Heart left ventricle (tissue), 16 donors: ENCODE results near the gene PRMT7. TPM values are rescaled to one million over a fixed set of nuclear protein-coding genes. Genes with fewer than 3 reads are reported as not detected.

Experiments
- ATAC-seq, 4 donors: fragments of 200-7000 bp; cut with Tn5 transposase; one replicate each; pipeline ENCODE4 v1.9.1; 2020 to 2022; ENCODE audit warnings: moderate library complexity in 4 of 4, mild to moderate bottlenecking in 3 of 4, moderate number of reproducible peaks in 1 of 4
- DNase-seq, 5 donors: peaks; one replicate each; pipeline ENCODE4 v3.0.0-alpha.2; 2020
- H3K27ac ChIP-seq, 12 donors: fragments of 200-600 bp; sonication (generic) in 4 of 12; one replicate each; pipeline versions ENCODE4 v1.5.0 to v1.8.0; 2016 to 2022; ENCODE audit warnings: mild to moderate bottlenecking in 2 of 12
- H3K27me3 ChIP-seq, 9 donors: fragments of 200-600 bp; sonication (generic) in 2 of 9; one replicate each; pipeline versions ENCODE4 v1.5.1 to v1.8.0; 2016 to 2022; ENCODE audit warnings: mild to moderate bottlenecking in 3 of 9
- H3K36me3 ChIP-seq, 9 donors: fragments of 200-600 bp; sonication (generic) in 2 of 9; one replicate each; pipeline versions ENCODE4 v1.5.0 to v1.8.0; 2018 to 2022; ENCODE audit warnings: mild to moderate bottlenecking in 2 of 9
- H3K4me1 ChIP-seq, 12 donors: fragments of 200-600 bp; sonication (generic) in 4 of 12; one replicate each; pipeline versions ENCODE4 v1.5.0 to v1.8.0; 2016 to 2022; ENCODE audit warnings: mild to moderate bottlenecking in 3 of 12
- H3K4me3 ChIP-seq, 12 donors: fragments of 200-600 bp; sonication (generic) in 4 of 12; one replicate each; pipeline versions ENCODE4 v1.5.0 to v1.8.0; 2017 to 2022; ENCODE audit warnings: mild to moderate bottlenecking in 9 of 12, moderate library complexity in 4 of 12
- H3K9me3 ChIP-seq, 12 donors: fragments of 200-600 bp; sonication (generic) in 4 of 12; one replicate each; pipeline versions ENCODE4 v1.5.0 to v1.8.0; 2016 to 2022; ENCODE audit warnings: mild to moderate bottlenecking in 1 of 12
- POLR2A ChIP-seq, 2 donors: fragments of 450-650 bp; IDR thresholded peaks; one replicate each; pipeline ENCODE4 v1.6.1; 2017; ENCODE audit warnings: antibody characterized with exemption in 2 of 2, mild to moderate bottlenecking in 2 of 2, moderate library complexity in 2 of 2
- WGBS, 4 donors: extraction: QIAGEN DNeasy Blood & Tissue Kit in 2 of 4; methylation state at CpG; one replicate each; pipeline versions ENCODE4 v1.1.5 to v1.1.7; 2013 to 2018; 5-methylcytosine and 5-hydroxymethylcytosine counted together
- intact Hi-C, 10 donors: fragments of 100-400 bp; cut with DNase I; formaldehyde crosslinking; loops; one replicate each; pipeline versions ENCODE4 v1.11.1 to v1.14.2; 2022
- polyA plus RNA-seq, 2 donors: library from polyadenylated mRNA; stranded (reverse); fragments of 200-250 nt; gene quantifications; one replicate each; pipeline ENCODE4 v1.2.3, GENCODE V29; 2013
- total RNA-seq, 9 donors: library from RNA; depleted of rRNA in 2 of 9; stranded (reverse); fragments of >200 nt in 2 of 9; fragmentation: NEBNext Ultra II Directional in 3 of 9; extraction: Animal tissue kit (Norgen Biotek cat#: 25700) in 3 of 9; gene quantifications; one replicate each; pipeline versions ENCODE4 v1.1.0 to v1.2.4, GENCODE V29; 2016 to 2023
- TF ChIP-seq, protein P1 (sequence below), 12 donors: fragments of 200-600 bp; sonication (generic) in 4 of 12; IDR thresholded peaks; one replicate each; pipeline versions ENCODE4 v1.5.0 to v1.8.0; 2018 to 2022; ENCODE audit warnings: antibody characterized with exemption in 12 of 12, mild to moderate bottlenecking in 5 of 12
- donor health status: ischemic (EF 13 %, LVEDD 7.1; RV severe dilation, severe dysfunction).
- donor health status: healthy with polysubstance abuse.
- donor health status: DM: no; HTN: yes; CAD: no.
- donor health status: DM: no; HTN: no; CAD: no.
- donor health status: ischemic (EF 25% LVEDD 6.9; RV normal size, moderate dysfunction).
- donor health status: ischemic (EF 25% LVEDD 5.7; RV mildly dilated, moderate dysfunction).
- donor health status: healthy.
- donor health status: DM: yes; HTN: yes; CAD: no.
- donor health status: ischemic (EF 35%, LVEDD 5.7; RV mildly dilated, moderate dysfunction).
- donor health status: nonischemic (EF 11% LVEDD 7.7; RV severe dilation, severe dysfunction).
- donor health status: DM: yes; HTN: yes; CAD: no.
- donor health status: PGD.
- donor health status: ischemic (EF 29% LVEDD 5.4; RV normal size, mild dysfunction).
- donor health status: nonischemic (EF 23%, LVEDD 6.1; RV moderate dilation, normal function).

PRMT7 gene
- total and polyA plus RNA-seq, 11 donors: 21.0 to 37.4 (median 30.7) TPM

DNA sequence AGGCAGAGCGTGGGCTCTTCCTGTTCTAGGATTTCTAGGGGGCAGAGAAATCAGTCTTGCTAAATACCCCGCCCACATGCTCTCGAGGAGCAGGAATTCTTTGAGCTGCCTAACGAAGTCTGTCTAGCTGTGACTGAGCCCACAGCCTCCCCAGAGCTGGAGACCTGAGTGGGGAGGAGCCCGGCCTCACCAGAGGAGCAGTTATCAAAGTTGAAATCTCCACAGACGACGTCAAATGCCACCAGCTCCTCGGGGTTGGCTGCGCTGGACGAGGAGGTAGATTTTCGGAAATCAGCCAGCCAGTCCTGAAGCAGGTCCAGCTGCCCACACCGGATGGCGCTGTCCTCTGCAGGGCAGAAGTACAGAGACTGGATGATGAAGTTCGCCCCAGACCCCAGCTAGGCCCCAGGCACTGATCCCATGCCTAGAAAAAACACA is 53.8 kb downstream of the PRMT7 start:
- Histone ChIP-seq H3K4me3 (no peak overlapping the region), H3K27ac (no peak overlapping the region), H3K36me3 (peaks cover 0 to 6% (median 0%) of the 10 kb centered on the region in 9 donors), H3K27me3 (peaks cover 0 to 18% (median 0%) of the 10 kb centered on the region in 9 donors), H3K9me3 (no peaks in the 10 kb centered on the region), H3K4me1 (peaks cover 0 to 4% (median 0%) of the 10 kb centered on the region in 12 donors)
- WGBS, 4 donors: 47 to 67% (median 55%) methylated on average over 11 to 14 of the region's 14 CpGs
- no peak for DNase-seq
- TF ChIP-seq, protein P1, sequence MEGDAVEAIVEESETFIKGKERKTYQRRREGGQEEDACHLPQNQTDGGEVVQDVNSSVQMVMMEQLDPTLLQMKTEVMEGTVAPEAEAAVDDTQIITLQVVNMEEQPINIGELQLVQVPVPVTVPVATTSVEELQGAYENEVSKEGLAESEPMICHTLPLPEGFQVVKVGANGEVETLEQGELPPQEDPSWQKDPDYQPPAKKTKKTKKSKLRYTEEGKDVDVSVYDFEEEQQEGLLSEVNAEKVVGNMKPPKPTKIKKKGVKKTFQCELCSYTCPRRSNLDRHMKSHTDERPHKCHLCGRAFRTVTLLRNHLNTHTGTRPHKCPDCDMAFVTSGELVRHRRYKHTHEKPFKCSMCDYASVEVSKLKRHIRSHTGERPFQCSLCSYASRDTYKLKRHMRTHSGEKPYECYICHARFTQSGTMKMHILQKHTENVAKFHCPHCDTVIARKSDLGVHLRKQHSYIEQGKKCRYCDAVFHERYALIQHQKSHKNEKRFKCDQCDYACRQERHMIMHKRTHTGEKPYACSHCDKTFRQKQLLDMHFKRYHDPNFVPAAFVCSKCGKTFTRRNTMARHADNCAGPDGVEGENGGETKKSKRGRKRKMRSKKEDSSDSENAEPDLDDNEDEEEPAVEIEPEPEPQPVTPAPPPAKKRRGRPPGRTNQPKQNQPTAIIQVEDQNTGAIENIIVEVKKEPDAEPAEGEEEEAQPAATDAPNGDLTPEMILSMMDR (IDR thresholded peaks at IDR 0.05): peak in 1 of 12 donors; percentile 11
- no peak for TF ChIP-seq POLR2A (IDR thresholded peaks at IDR 0.05)
- intact Hi-C loops: loop anchor here in 1 of 10 donors (10.0 kb wide), 1 partner anchor 150 kb away; no protein-coding TSS in a partner anchor
- ATAC-seq: no peak

DNA sequence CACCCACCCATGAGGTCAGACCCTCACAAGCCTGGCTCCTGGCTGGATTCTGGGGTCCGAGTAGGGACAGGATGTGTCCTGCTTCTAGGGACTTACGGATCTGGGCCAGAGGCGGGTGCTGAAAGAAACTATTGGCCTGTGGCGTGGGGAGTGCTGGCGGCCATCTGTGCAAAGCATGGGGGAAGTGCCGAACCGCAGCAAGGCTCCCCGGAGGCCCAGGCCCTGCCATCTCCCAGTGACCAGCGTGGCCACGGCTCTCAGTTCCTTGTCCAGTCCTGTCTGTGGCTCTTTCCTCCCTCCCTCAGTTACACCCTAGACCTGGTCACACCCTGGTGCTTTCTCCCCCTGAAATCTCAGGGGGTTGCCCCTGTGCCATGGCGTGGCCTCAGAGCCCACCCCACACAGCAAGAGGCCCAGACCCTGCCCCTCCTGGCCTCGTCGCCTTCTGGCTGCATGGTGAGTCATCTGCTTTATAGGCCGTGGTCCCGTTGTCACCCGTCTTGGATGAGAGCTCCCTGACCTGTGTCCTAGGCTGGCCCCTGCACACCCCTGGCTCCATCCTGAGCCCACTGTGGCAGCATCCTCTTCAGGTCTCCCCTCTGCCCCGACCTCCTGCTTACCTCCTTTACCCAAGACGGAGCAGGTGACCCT is 54.5 kb downstream of the PRMT7 start:
- Histone ChIP-seq H3K27ac (no peak overlapping the region), H3K27me3 (peaks cover 0 to 18% (median 0%) of the 10 kb centered on the region in 9 donors), H3K4me3 (no peak overlapping the region), H3K36me3 (peaks cover 0 to 6% (median 0%) of the 10 kb centered on the region in 9 donors), H3K9me3 (no peaks in the 10 kb centered on the region), H3K4me1 (peaks cover 0 to 11% (median 0%) of the 10 kb centered on the region in 12 donors)
- intact Hi-C loops: loop anchor here in 1 of 10 donors (10.0 kb wide), 1 partner anchor 150 kb away; no protein-coding TSS in a partner anchor
- ATAC-seq (peak in 1 of 4 donors; percentile 16), DNase-seq (peak in 1 of 5 donors; percentile 50)
- 44 to 62% (median 57%) methylated on average over 17 to 18 of the region's 18 CpGs for WGBS, 4 donors
- TF ChIP-seq, protein P1 (IDR thresholded peaks at IDR 0.05): no peak
- no peak for TF ChIP-seq POLR2A (IDR thresholded peaks at IDR 0.05)

DNA sequence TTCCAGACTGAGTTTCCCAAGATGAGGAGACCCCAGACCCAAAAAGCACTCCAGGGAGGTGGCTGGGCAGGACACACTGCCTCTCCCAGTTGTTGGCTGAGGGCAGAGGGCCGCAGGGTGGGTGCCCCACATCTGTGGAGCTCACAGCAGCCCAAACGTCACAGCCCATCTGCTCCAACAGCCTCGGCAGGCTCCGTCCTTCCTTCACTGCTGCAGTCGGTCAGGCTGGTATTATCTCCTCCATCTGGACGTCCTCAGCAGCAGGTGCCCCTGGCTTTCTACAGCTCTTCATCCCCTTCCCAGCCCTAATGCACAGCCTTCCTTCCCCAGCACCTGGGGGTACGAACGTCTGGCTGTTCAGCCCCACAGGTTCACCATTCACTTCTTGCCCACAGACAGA is 55.2 kb downstream of the PRMT7 start:
- WGBS, 4 donors: 48 to 62% (median 55%) methylated on average over 7 to 8 of the region's 8 CpGs
- DNase-seq (no peak), ATAC-seq (no peak)
- TF ChIP-seq, protein P1 (IDR thresholded peaks at IDR 0.05): no peak
- TF ChIP-seq POLR2A (IDR thresholded peaks at IDR 0.05): no peak
- Histone ChIP-seq H3K9me3 (no peaks in the 10 kb centered on the region), H3K27me3 (peaks cover 0 to 18% (median 0%) of the 10 kb centered on the region in 9 donors), H3K4me1 (peaks cover 0 to 19% (median 0%) of the 10 kb centered on the region in 12 donors), H3K27ac (no peak overlapping the region), H3K4me3 (no peak overlapping the region), H3K36me3 (no peaks in the 10 kb centered on the region)
- intact Hi-C loops: loop anchor here in 1 of 10 donors (10.0 kb wide), 1 partner anchor 149 kb away; no protein-coding TSS in a partner anchor

DNA sequence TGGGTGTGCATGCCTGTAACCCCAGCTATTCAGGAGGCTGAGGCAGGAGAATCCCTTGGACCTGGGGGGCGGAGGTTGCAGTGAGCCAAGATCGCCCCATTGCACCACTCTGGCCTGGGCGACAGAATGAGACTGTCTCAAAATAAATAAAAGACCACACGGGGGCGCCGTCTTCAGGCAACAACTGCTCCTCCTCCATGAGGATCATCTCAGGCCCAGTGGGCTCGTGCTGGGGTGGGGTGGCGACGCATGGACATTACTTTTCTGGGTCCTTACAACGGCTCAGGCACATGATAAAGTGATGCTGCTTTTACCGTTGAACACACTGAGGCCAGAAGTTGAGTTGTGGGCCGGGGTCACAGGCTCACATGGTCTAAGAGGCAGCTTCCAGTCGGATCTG is 56.2 kb downstream of the PRMT7 start:
- H3K4me3 ChIP-seq: no peak overlapping the region
- no peak for DNase-seq
- intact Hi-C loops: loop anchor here in 1 of 10 donors (10.0 kb wide), 1 partner anchor 148 kb away; no protein-coding TSS in a partner anchor
- 23 to 46% (median 36%) methylated on average over 6 to 13 of the region's 13 CpGs for WGBS, 4 donors
- ATAC-seq: peak in 2 of 4 donors; percentile 18 to 40
- H3K36me3 ChIP-seq: no peaks in the 10 kb centered on the region
- TF ChIP-seq POLR2A (IDR thresholded peaks at IDR 0.05): no peak
- TF ChIP-seq, protein P1 (IDR thresholded peaks at IDR 0.05): peak in 9 of 12 donors; percentile 22 to 57 (median 43)
- peaks cover 0 to 23% (median 0%) of the 10 kb centered on the region in 12 donors for H3K4me1 ChIP-seq
- H3K9me3 ChIP-seq: no peaks in the 10 kb centered on the region
- peaks cover 0 to 18% (median 0%) of the 10 kb centered on the region in 9 donors for H3K27me3 ChIP-seq
- no peak overlapping the region for H3K27ac ChIP-seq
